GM12874 (cell line): ENCODE results near the gene SLC12A7.

Experiments used
- TF ChIP-seq, protein P1 (sequence below): IDR thresholded peaks from 2 replicates; pipeline ENCODE4 v1.5.1; 2011; ENCODE audit warnings: low read depth, mild to moderate bottlenecking, control low read depth, low read length, moderate library complexity; ENCODE audit not compliant: insufficient read depth

SLC12A7 gene

DNA sequence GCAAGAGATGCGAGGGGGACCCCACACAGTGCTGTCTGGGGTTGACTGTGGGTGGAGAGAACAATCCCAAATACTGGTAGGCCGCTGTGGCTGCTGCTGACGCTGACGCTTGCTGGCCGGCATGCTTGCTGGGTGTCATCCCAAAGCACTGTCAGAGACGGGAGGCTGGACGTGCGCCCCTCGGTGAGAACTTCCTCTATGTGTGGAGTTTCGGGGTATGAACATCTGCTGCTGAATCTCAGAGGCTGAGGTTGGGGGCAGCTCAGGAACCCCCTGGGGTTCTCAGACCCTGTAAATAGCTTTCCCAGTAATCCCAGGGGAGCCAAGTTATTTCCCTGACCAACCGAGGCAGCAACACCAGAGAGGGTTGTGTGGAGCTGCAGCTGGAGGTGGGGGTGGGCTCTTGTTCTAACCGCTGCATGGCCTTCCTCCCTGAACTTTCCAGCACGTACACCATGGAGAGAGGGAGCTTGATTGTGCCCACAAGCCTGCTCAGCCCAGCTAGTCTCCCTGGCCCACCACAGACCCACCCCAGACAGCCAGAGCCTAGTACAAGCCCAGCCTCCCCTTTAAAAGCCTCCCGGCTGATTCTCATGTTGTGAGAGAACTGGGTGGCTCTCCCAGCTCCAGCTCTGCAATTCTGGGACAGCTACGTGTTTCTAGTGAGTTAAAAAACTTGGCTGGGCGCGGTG is 21.8 kb upstream of the SLC12A7 start:
- TF ChIP-seq, protein P1, sequence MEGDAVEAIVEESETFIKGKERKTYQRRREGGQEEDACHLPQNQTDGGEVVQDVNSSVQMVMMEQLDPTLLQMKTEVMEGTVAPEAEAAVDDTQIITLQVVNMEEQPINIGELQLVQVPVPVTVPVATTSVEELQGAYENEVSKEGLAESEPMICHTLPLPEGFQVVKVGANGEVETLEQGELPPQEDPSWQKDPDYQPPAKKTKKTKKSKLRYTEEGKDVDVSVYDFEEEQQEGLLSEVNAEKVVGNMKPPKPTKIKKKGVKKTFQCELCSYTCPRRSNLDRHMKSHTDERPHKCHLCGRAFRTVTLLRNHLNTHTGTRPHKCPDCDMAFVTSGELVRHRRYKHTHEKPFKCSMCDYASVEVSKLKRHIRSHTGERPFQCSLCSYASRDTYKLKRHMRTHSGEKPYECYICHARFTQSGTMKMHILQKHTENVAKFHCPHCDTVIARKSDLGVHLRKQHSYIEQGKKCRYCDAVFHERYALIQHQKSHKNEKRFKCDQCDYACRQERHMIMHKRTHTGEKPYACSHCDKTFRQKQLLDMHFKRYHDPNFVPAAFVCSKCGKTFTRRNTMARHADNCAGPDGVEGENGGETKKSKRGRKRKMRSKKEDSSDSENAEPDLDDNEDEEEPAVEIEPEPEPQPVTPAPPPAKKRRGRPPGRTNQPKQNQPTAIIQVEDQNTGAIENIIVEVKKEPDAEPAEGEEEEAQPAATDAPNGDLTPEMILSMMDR: no peak

DNA sequence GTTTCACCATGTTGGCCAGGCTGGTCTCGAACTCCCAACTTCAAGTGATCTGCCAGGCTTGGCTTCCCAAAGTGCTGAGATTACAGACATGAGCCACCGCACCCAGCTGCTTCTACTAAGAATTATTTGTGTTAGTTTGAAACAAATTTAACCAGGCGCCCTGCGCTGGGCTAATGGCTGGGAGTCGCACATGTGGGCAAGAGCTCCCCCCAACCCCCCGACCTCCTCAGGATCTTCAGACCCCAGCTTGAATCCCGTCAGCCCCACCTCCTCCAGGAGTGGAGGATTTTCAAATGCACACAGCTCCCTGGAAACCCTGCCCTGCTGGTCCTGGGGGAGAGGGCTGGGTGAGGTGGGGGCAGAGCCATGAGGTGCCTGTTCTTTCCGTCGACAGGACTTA is 21.2 kb upstream of the SLC12A7 start:
- TF ChIP-seq, protein P1: no peak

DNA sequence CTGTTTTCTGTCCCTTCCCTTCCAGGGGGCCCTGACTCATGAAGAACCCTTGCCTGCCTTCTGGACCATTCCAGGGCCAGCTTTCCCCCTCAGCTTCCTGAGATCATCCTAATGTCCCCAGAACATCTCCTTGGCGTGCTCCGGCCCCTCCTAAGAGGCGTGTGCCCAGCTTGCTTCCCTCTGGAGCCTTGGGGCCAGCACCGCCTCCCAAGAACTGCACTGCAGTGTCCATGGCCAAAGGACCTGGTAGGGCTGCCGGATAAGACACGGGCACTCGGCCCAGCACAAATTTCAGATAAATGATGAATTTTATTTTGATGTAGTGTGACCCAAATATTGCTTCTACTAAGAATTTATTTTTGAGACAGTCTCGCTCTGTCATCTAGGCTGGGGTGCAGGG is 20.7 kb upstream of the SLC12A7 start:
- TF ChIP-seq, protein P1: no peak

DNA sequence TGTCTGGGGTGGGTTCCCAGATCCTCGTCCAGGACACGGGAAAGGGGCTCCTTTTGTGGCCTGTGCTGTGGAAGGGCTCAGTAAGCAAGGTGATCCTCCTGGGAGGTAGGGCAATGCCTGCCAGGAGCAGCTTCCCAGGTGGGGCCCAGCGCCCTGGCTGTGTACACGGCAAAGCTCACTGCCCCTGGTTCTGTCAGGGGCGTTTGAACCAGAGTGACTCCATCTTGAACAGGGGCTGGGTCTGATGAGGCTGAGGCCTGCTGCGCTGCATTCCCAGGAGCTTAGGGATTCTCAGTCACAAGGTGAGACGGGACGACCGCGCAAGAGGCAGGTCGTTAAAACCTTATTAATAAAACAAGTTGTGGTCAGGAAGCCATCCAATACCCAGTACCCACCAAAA is 19.9 kb upstream of the SLC12A7 start:
- TF ChIP-seq, protein P1: no peak

DNA sequence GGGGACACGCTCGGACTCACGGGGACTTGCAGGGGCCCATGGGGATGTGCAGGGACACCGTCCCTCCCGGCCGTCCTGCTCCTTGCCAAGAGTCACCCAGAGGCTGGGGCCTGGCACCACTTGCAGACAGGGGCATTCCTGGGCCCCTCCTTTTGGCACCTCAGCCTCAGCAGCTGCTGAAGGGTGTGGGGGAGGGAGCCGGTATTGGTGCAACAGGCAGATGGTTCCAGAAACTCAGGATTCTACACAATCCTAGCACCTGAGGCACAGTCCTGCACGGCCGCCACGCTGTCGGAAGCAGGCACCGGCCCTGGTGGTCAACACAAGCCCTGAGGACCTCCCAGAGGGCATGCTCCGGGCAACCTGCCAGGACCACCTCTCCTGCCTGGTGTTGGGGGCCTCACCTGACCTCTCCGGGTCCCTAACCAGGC is 19.3 kb upstream of the SLC12A7 start:
- TF ChIP-seq, protein P1: no peak

DNA sequence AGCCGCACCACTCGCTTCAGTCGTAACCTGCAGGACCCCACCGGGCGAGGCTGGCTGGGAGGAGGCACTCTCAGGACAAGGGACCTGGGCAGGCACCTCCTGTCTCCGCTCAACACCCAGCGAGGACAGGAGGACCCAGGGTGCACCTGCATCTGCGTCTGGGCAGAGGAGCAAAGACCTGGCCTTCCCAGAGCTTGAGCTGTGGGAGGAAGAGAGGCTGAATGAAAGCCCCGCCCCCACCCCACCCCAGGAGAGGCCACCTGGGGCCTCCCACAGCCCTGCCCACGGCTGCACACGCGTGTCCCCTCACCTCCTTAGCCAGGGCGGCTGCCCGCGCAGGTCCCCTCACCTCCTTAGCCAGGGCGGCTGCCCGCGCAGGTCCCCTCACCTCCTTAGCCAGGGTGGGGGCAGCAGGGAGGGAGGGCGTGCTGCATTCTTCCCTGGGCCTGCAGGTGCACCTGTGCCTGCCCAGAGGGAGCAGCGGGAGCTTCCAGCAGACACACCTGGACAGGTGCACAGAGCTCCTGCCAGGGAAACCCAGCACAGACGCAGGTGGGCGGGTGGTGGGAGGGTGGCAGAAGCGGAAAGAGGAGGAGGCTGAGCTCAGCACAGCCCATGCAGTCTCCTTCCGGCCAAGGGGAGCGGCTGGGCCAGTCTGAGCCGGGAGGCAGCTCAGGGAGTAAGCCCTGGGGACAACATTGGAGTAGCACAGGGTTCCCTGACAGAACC is 18.5 kb upstream of the SLC12A7 start:
- TF ChIP-seq, protein P1: no peak

DNA sequence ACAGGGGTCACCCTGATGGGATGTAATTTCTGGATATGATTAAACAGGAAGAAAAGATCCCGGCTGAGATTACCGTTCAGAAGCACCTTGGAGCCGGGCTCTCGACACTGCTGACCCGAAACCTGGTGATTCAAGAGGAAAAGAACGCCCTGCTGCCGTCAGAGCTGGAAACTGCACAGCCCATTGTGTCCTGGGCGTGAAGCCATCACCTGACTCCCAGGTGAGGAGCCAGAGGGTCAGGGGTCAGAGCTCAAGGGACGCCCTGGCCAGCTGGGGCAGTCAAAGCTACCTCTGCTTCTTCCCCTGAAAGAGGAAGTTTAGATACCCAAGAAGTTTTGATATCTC is 17.8 kb upstream of the SLC12A7 start:
- TF ChIP-seq, protein P1: no peak
